ENCODE measurements around the gene CUBN. TPM values are rescaled to one million over a fixed set of nuclear protein-coding genes. Genes with fewer than 3 reads are reported as not detected.

CUBN gene
- total RNA-seq, 4 donors from 2014 or later: 9.2 to 38.9 (median 25.4) TPM

DNA sequence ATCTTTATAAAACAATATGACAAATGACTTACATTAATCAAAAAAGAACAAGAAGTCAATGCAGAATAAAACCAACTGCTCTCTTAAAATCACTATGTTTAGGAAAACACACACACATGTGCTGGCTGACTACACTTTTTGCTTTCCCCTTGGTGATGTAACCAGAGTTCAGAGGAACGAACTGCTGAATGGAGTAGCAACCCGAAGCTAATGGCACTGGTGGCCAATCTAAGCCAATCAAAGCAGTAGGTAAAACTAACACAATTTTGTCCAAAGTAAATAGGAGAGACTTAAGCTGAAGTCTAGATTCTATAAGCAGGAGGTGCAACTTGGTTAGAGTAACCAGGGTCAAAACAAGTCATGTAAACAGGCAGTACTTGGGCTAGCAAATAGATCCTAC lies 33.2 kb upstream of the CUBN start:
- Histone ChIP-seq H3K27me3 (no peaks in the 10 kb centered on the region), H3K4me3 (no peak overlapping the region), H3K4me1 (no peaks in the 10 kb centered on the region), H3K36me3 (peaks cover 0 to 5% (median 0%) of the 10 kb centered on the region in 3 donors), H3K27ac (no peak overlapping the region), H3K9me3 (no peaks in the 10 kb centered on the region)
- DNase-seq (ENCODE audit: low spot score in 2 of 2): no peak
- TF ChIP-seq, protein P1, sequence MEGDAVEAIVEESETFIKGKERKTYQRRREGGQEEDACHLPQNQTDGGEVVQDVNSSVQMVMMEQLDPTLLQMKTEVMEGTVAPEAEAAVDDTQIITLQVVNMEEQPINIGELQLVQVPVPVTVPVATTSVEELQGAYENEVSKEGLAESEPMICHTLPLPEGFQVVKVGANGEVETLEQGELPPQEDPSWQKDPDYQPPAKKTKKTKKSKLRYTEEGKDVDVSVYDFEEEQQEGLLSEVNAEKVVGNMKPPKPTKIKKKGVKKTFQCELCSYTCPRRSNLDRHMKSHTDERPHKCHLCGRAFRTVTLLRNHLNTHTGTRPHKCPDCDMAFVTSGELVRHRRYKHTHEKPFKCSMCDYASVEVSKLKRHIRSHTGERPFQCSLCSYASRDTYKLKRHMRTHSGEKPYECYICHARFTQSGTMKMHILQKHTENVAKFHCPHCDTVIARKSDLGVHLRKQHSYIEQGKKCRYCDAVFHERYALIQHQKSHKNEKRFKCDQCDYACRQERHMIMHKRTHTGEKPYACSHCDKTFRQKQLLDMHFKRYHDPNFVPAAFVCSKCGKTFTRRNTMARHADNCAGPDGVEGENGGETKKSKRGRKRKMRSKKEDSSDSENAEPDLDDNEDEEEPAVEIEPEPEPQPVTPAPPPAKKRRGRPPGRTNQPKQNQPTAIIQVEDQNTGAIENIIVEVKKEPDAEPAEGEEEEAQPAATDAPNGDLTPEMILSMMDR (IDR thresholded peaks at IDR 0.05): no peak
- TF ChIP-seq EP300 (IDR thresholded peaks at IDR 0.05) (no peak), POLR2A (IDR thresholded peaks at IDR 0.05) (no peak)
- WGBS, 2 donors: 58 to 60% methylated on average over 2 of the region's 2 CpGs

DNA sequence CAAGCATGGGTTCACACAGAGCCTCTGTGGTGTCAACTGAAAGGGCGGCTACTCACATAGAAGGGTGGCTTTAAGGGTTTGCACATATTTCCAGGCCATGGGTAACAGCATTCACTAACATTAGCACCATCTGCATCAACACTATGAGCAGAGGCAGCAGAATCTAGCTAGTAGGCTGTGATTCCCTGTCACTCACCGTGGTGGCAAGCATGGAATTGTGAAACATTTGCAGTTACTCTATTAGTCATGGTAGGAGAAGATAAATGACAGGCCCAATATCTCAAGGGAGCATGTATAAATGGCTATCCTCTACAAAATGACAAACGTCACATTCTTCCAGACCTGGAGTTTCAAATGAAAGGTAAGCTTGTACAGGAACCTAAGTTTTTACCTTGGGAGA lies 32.2 kb upstream of the CUBN start:
- whole genome bisulfite sequencing, 2 donors: 60 to 64% methylated on average over 3 of the region's 3 CpGs
- H3K4me3 ChIP-seq: no peak overlapping the region
- no peak for DNase-seq (ENCODE audit: low spot score in 2 of 2)
- no peaks in the 10 kb centered on the region for H3K27me3 ChIP-seq
- TF ChIP-seq, protein P1 (IDR thresholded peaks at IDR 0.05): no peak
- TF ChIP-seq POLR2A (IDR thresholded peaks at IDR 0.05): no peak
- no peak for TF ChIP-seq EP300 (IDR thresholded peaks at IDR 0.05)
- no peak overlapping the region for H3K27ac ChIP-seq
- H3K36me3 ChIP-seq: peaks cover 0 to 4% (median 0%) of the 10 kb centered on the region in 3 donors
- peaks cover 0 to 5% (median 0%) of the 10 kb centered on the region in 4 donors for H3K4me1 ChIP-seq
- H3K9me3 ChIP-seq: no peaks in the 10 kb centered on the region

DNA sequence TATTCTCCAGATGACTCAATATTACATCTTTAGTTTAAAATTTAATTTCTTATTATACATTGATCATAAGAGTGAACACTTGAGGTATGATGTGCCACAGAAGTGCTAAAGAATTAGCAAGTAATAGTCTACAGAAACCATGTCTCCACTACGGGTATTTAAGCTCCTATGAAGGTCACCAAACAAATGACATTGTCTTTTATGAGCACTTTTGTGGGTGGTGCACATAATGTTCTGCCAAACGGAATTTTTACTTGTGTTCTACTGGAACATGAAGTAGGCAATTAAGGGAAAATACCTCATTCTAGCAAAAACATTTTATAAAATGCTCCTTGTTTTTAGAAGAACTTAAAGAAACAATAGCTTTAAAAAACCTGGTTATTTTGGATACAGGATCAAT lies 27.4 kb upstream of the CUBN start:
- peak overlapping the region; percentile 28 to 78 (median 46) for H3K27ac ChIP-seq
- 40% methylated on average over 2 of the region's 2 CpGs for WGBS, 2 donors
- no peak overlapping the region for H3K4me3 ChIP-seq
- no peak for DNase-seq (ENCODE audit: low spot score in 2 of 2)
- no peaks in the 10 kb centered on the region for H3K9me3 ChIP-seq
- H3K27me3 ChIP-seq: no peaks in the 10 kb centered on the region
- TF ChIP-seq, protein P1 (IDR thresholded peaks at IDR 0.05): no peak
- peak; percentile 53 to 83 for TF ChIP-seq EP300 (IDR thresholded peaks at IDR 0.05)
- H3K4me1 ChIP-seq: peaks cover 0 to 31% (median 0%) of the 10 kb centered on the region in 4 donors
- H3K36me3 ChIP-seq: peaks cover 0 to 4% (median 0%) of the 10 kb centered on the region in 3 donors

DNA sequence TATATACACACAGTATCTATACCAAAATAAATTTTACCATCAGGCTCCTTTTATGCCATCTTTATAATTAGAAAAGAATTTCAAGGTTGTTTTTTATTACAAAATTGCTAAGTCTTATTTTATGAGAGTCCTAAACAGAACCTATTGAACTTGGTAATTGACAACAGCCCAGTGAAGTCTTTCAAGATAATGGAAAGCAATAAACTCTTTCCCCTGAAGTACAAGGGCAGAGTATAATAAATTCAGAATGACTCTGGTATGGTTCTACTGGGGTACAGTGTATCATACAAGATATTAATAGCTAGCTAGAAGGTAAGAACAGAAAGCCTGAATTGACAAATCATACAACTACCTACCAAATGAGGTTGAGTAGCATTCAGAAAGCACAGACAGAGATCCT lies 26.2 kb upstream of the CUBN start:
- no peak for DNase-seq (ENCODE audit: low spot score in 2 of 2)
- Histone ChIP-seq H3K9me3 (no peaks in the 10 kb centered on the region), H3K4me1 (peaks cover 0 to 38% (median 0%) of the 10 kb centered on the region in 4 donors), H3K27me3 (no peaks in the 10 kb centered on the region), H3K4me3 (no peak overlapping the region), H3K36me3 (peaks cover 0 to 4% (median 0%) of the 10 kb centered on the region in 3 donors), H3K27ac (peak overlapping the region in 3 of 4 donors; percentile 33 to 78 (median 69))
- TF ChIP-seq POLR2A (IDR thresholded peaks at IDR 0.05): no peak
- TF ChIP-seq EP300 (IDR thresholded peaks at IDR 0.05): no peak
- TF ChIP-seq, protein P1 (IDR thresholded peaks at IDR 0.05): no peak

DNA sequence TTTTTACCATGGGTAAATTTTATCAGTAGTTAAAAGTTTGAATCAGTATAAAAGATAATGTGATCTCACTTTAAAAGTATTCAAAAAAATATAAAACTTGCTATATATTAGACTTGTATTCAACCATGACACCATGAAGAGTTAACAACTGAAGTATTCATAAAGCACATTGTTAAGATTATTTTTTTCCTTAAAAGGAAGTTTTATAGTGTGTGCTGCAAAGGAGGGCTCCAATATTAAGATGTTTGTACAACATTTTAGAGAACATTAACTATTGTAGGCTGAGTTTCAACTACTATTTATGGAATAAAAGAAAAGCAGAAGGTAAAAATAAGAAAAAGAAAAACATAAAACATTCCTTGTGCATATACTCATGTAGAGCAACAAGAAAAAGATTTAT lies 24.5 kb upstream of the CUBN start:
- H3K4me1 ChIP-seq: peaks cover 0 to 44% (median 0%) of the 10 kb centered on the region in 4 donors
- H3K27ac ChIP-seq: peak overlapping the region in 2 of 4 donors; percentile 78 to 82

More for the DNA sequence above, 24.5 kb upstream of the CUBN start:
- TF ChIP-seq EP300 (IDR thresholded peaks at IDR 0.05): no peak
- TF ChIP-seq POLR2A (IDR thresholded peaks at IDR 0.05): no peak
- TF ChIP-seq, protein P1 (IDR thresholded peaks at IDR 0.05): no peak
- Histone ChIP-seq H3K27me3 (no peaks in the 10 kb centered on the region), H3K4me3 (no peak overlapping the region), H3K9me3 (no peaks in the 10 kb centered on the region), H3K36me3 (no peaks in the 10 kb centered on the region)
- no peak for DNase-seq (ENCODE audit: low spot score in 2 of 2)

Data from tibial nerve (tissue), 4 donors.